Smooth muscle cell of the brain vasculature (primary cell): ENCODE measurements around the gene NDUFA13.

Experiments used
- DNase-seq: peaks from one replicate; pipeline ENCODE4 v3.0.0-alpha.2; 2012; ENCODE audit warnings: low read depth, low spot score

Gene NDUFA13

GRCh38 chr19:19532806-19533701, 17.0 kb downstream of the NDUFA13 start:
- no peak for DNase-seq

DNA sequence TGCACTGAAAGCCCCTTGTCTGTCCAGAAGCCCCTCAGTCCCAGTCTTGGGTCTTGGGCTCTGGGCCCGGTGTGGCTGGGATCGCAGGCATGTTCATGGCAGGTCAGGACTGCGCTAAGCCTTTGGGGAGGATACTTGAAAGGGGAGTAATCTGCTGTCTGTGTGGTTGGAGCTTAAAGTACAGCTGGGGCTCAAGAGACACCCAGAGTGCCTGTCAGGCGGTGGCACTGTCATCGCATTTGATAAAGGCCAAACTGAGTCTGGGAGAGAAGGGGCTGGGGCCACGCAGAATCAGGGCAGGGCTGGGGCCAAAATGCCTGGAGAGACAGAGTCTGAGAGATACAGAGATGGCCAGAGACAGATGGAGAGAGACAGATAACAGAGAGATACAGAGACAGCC, 17.8 kb downstream of the NDUFA13 start:
- no peak for DNase-seq

GRCh38 chr19:19534556-19535265, 18.7 kb downstream of the NDUFA13 start:
- no peak for DNase-seq

DNA sequence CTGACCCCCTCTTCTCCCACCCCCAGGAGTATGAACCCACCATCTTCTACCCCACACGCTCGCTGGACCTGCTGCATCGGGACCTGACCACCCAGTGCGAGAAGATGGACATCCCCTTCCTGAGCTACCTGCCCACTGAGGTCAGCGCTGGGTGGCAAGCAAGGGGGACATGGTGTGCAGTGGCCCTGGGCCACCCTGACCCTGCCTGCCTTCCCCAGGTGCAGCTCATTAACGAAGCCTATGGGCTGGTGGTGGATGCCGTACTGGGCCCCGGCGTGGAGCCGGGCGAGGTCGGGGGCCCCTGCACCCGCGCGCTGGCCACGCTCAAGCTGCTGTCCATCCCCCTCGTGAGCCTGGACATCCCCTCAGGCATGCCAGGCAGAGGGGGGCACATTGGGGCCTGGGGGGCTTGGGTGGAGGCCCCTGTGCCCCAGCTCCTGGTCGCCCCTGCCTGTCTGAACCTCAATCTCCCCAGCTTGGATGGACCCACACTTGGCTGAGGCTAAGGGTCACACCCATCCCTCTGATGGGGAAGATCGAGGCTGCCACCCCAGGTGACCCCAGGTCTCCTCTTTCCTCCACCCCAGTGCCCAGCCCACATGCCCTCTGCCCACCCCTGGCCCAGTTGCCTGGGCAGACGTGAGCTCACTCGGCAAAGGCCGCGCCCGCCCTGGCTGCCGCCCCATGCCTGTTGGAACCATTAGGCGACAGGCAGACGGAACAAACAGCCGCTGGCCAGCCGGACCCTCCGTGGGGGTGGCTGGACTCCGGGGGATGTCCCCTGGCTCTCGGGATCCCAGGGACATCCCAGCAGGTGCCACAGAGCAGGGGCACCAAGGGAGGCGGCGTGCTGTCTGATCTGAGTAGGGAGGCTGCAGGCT, 19.5 kb downstream of the NDUFA13 start:
- no peak for DNase-seq

DNA sequence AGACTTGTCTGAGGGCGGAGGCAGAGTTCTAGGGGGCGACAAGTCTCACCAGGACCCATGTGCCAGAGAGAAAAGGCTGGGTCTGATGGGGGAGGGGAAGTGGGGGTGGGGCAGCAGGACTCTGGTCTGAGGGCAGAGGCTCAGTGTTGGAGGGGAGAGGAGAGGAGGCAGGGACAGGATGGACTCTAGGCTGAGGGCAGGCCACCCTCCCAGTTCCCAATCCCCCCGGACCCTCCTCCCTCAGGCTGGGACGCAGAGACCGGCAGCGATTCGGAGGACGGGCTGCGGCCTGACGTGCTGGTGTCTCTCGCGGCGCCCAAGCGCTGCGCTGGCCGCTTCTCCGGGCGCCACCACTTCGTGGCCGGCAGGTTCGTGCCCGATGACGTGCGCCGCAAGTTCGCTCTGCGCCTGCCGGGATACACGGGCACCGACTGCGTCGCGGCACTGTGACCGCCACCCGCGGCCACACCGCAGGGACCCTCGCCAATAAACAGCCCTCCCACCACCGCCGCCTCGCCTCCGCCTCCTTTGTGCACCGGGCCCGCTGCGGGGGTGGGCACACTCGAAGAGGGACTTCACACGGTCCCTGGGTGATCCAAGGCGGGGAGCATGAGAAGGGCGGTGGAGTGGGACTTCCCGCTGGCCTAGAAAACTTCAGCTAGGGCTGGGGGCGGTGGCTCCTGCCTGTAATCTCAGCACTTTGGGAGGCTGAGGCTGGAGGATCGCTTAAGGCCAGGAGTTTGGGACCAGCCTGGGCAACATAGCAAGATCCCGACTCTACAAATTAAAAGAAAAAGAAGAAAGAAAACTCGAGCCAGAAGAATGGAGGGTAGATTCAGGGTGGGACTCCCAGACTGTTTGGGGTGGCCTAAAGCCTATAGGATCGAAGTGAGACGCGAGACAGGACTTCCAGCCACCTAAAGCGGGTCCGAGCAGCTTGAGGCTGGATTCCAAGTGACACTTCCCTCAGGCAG, 21.3 kb downstream of the NDUFA13 start:
- no peak for DNase-seq

GRCh38 chr19:19538061-19538784, 22.2 kb downstream of the NDUFA13 start, which contains the start of gene CILP2:
Gene CILP2, plus strand, starts transcription at chr19:19538265. Its CDS starts 85 bp downstream, at chr19:19538350.
- DNase-seq, result no peak

- DNase-seq, result no peak
Measured at GRCh38 chr19:19538785-19539166, 22.8 kb downstream of the NDUFA13 start.

GRCh38 chr19:19539698-19540063, 23.7 kb downstream of the NDUFA13 start:
- no peak for DNase-seq

- no peak for DNase-seq
Measured at GRCh38 chr19:19540064-19540714, 24.2 kb downstream of the NDUFA13 start.

- DNase-seq, result no peak
Measured at GRCh38 chr19:19540715-19541515, 24.9 kb downstream of the NDUFA13 start.

- DNase-seq, result no peak
Measured at GRCh38 chr19:19541616-19542015, 25.6 kb downstream of the NDUFA13 start.

DNA sequence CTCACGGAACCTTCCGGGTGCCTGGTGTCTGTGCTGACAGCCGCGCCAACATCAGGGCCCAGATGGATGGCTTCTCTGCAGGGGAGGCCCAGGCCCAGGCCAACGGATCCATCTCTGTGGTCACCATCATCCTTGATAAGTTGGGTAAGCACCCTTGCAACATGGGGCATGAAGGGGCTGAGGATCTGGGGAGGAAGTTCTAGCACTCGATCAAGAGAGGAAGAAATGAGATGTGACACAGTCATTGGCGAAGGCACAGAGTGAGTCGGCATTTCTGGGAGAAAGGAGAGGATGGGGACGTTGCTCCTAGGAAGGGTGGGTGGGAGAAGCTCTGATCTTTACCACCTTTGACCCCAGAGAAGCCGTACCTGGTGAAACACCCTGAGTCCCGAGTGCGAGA, 26.5 kb downstream of the NDUFA13 start:
- DNase-seq, result no peak

- no peak for DNase-seq
Measured at GRCh38 chr19:19543101-19543500, 27.1 kb downstream of the NDUFA13 start.

- DNase-seq, result no peak
Measured at GRCh38 chr19:19543640-19544039, 27.6 kb downstream of the NDUFA13 start.

DNA sequence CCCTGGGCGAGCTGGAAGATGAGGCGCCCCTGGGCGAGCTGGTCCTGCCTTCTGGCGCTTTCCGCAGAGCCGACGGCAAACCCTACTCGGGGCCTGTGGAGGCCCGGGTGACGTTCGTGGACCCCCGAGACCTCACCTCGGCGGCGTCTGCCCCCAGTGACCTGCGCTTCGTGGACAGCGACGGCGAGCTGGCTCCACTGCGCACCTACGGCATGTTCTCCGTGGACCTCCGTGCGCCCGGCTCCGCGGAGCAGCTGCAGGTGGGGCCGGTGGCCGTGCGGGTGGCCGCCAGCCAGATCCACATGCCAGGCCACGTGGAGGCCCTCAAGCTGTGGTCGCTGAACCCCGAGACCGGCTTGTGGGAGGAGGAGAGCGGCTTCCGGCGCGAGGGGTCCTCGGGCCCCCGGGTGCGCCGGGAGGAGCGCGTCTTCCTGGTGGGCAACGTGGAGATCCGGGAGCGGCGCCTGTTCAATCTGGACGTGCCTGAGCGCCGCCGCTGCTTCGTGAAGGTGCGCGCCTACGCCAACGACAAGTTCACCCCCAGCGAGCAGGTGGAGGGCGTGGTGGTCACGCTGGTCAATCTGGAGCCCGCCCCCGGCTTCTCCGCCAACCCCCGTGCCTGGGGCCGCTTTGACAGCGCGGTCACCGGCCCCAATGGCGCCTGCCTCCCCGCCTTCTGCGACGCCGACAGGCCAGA, 28.4 kb downstream of the NDUFA13 start:
- DNase-seq, result no peak

GRCh38 chr19:19544954-19545591, 29.0 kb downstream of the NDUFA13 start:
- DNase-seq, result no peak

DNA sequence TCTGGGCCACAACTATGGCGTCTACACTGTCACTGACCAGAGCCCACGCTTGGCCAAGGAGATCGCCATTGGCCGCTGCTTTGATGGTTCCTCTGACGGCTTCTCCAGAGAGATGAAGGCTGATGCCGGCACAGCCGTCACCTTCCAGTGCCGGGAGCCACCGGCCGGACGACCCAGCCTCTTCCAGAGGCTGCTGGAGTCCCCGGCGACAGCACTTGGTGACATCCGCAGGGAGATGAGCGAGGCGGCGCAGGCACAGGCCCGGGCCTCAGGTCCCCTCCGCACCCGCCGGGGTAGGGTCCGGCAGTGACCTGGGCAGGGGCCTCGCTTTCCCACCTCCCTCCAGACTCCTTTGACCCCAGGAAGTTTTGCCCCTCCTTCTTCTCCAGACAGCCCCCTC, 29.7 kb downstream of the NDUFA13 start:
- no peak for DNase-seq

- no peak for DNase-seq
Measured at GRCh38 chr19:19546751-19547162, 30.7 kb downstream of the NDUFA13 start.
